K562 (cell line): ENCODE results near the gene PRELID1.

Experiments
- CEBPB ChIP-seq: fragments of 450-650 bp; IDR thresholded peaks from 2 replicates; pipeline ENCODE4 v1.6.1; 2016; ENCODE audit warnings: missing genetic modification characterization, missing compliant biosample characterization
- EP300 ChIP-seq: IDR thresholded peaks from 2 replicates; pipeline ENCODE4 v1.6.1; 2012; ENCODE audit warnings: low read length, improper control_type of control experiment
- FIP1L1 ChIP-seq: fragments of 200-400 bp; formaldehyde crosslinking; IDR thresholded peaks from 2 replicates; pipeline ENCODE4 v1.6.1; 2018; ENCODE audit warnings: mild to moderate bottlenecking, low read depth, low read length; ENCODE audit not compliant: poor library complexity, severe bottlenecking
- HDAC2 ChIP-seq: fragments of 450-650 bp; IDR thresholded peaks from 2 replicates; pipeline ENCODE4 v1.6.1; 2016; ENCODE audit warnings: mild to moderate bottlenecking
- NFE2L1 ChIP-seq: fragments of 450-650 bp; IDR thresholded peaks from 2 replicates; pipeline ENCODE4 v1.6.1; 2016; ENCODE audit warnings: missing genetic modification characterization, low read depth, mild to moderate bottlenecking, missing compliant biosample characterization, moderate library complexity, borderline replicate concordance
- NFIC ChIP-seq: fragments of 450-650 bp; IDR thresholded peaks from 2 replicates; pipeline ENCODE4 v1.6.1; 2017; ENCODE audit warnings: mild to moderate bottlenecking, inconsistent platforms
- SIN3A ChIP-seq, 2 experiments: fragments of 150-350 bp in 1 of 2; IDR thresholded peaks; 2 replicates each; pipeline ENCODE4 v1.6.1; 2011 to 2016; ENCODE audit warnings: borderline replicate concordance in 2 of 2, low read depth in 2 of 2, low read length in 2 of 2, mild to moderate bottlenecking in 2 of 2, moderate library complexity in 2 of 2; ENCODE audit not compliant: control insufficient read depth in 1 of 2
- TAF15 ChIP-seq: fragments of 200-400 bp; formaldehyde crosslinking; IDR thresholded peaks from 2 replicates; pipeline ENCODE4 v1.6.1; 2017; ENCODE audit warnings: mild to moderate bottlenecking, low read depth, low read length, moderate library complexity
- ZNF140 ChIP-seq: fragments of 250-450 bp; sonication (Bioruptor Pico); IDR thresholded peaks from 2 replicates; pipeline ENCODE4 v1.8.0; 2021; ENCODE audit warnings: moderate library complexity, mild to moderate bottlenecking, inconsistent platforms
- TF ChIP-seq, protein P1 (sequence below), 2 experiments: fragments of 200-800 bp in 1 of 2; sonication (Bioruptor generic) in 1 of 2; sonication (generic) in 1 of 2; formaldehyde crosslinking in 1 of 2; IDR thresholded peaks in 1 of 2; conservative IDR thresholded peaks in 1 of 2; 2 replicates each; pipeline versions ENCODE4 v1.5.0 to v1.6.1; 2016 to 2020; ENCODE audit warnings: missing compliant biosample characterization in 1 of 2, missing genetic modification characterization in 1 of 2, missing genetic modification reagents in 1 of 2
- TF ChIP-seq, protein P2 (sequence below): fragments of 200-800 bp; sonication (Bioruptor generic); IDR thresholded peaks from 2 replicates; pipeline ENCODE4 v1.6.1; 2016; ENCODE audit warnings: missing genetic modification characterization, missing compliant biosample characterization

DNA sequence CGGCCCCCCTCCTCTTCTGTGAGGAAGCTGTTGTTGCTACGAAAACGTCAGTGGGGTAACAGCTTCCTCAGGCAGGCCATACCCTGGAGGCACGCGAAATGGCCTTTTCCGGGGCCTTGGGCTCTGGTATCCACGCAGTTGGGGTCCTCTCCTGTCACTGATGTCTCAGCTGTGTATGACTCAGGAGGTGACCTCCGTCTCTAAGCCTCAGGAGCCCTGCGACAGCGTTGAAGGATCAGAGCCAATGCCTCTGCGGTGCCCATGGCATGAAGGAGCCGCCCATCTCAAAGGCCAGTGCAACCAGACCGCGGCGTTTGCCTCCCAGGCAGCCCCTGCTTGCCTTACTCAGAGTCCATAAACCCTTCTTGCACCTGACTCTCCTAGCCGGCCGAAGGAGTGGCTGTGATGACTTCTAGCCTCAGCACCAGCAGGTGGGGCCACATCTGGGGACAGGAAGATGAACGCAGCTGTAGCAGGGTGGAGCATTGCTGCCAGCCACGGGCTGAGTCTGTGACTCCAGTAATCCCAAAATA, 9.1 kb downstream of the PRELID1 start:
- no peak for TF ChIP-seq NFE2L1 (tag)
- TF ChIP-seq CEBPB: no peak
- no peak for TF ChIP-seq FIP1L1
- no peak for TF ChIP-seq ZNF140 (CRISPR knock-in tag)
- TF ChIP-seq, protein P1, sequence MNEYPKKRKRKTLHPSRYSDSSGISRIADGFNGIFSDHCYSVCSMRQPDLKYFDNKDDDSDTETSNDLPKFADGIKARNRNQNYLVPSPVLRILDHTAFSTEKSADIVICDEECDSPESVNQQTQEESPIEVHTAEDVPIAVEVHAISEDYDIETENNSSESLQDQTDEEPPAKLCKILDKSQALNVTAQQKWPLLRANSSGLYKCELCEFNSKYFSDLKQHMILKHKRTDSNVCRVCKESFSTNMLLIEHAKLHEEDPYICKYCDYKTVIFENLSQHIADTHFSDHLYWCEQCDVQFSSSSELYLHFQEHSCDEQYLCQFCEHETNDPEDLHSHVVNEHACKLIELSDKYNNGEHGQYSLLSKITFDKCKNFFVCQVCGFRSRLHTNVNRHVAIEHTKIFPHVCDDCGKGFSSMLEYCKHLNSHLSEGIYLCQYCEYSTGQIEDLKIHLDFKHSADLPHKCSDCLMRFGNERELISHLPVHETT (CRISPR knock-in tag; conservative IDR thresholded peaks at IDR 0.05 in 1 of 2, IDR thresholded peaks at IDR 0.05 in 1 of 2): no peak
- TF ChIP-seq, protein P2, sequence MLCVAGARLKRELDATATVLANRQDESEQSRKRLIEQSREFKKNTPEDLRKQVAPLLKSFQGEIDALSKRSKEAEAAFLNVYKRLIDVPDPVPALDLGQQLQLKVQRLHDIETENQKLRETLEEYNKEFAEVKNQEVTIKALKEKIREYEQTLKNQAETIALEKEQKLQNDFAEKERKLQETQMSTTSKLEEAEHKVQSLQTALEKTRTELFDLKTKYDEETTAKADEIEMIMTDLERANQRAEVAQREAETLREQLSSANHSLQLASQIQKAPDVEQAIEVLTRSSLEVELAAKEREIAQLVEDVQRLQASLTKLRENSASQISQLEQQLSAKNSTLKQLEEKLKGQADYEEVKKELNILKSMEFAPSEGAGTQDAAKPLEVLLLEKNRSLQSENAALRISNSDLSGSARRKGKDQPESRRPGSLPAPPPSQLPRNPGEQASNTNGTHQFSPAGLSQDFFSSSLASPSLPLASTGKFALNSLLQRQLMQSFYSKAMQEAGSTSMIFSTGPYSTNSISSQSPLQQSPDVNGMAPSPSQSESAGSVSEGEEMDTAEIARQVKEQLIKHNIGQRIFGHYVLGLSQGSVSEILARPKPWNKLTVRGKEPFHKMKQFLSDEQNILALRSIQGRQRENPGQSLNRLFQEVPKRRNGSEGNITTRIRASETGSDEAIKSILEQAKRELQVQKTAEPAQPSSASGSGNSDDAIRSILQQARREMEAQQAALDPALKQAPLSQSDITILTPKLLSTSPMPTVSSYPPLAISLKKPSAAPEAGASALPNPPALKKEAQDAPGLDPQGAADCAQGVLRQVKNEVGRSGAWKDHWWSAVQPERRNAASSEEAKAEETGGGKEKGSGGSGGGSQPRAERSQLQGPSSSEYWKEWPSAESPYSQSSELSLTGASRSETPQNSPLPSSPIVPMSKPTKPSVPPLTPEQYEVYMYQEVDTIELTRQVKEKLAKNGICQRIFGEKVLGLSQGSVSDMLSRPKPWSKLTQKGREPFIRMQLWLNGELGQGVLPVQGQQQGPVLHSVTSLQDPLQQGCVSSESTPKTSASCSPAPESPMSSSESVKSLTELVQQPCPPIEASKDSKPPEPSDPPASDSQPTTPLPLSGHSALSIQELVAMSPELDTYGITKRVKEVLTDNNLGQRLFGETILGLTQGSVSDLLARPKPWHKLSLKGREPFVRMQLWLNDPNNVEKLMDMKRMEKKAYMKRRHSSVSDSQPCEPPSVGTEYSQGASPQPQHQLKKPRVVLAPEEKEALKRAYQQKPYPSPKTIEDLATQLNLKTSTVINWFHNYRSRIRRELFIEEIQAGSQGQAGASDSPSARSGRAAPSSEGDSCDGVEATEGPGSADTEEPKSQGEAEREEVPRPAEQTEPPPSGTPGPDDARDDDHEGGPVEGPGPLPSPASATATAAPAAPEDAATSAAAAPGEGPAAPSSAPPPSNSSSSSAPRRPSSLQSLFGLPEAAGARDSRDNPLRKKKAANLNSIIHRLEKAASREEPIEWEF (CRISPR knock-in tag): no peak
- no peak for TF ChIP-seq HDAC2
- TF ChIP-seq EP300: no peak
- no peak for TF ChIP-seq NFIC
- no peak for TF ChIP-seq TAF15
- peak in 1 of 2 experiments; percentile 49; a peak in 1 of 4 replicates for TF ChIP-seq SIN3A (IDR thresholded peaks at IDR 0.05; ENCODE audit: borderline replicate concordance in 2 of 2, control insufficient read depth in 1 of 2, low read depth in 2 of 2, low read length in 2 of 2)
